ENCODE data around the gene IRAK1BP1.

DNA sequence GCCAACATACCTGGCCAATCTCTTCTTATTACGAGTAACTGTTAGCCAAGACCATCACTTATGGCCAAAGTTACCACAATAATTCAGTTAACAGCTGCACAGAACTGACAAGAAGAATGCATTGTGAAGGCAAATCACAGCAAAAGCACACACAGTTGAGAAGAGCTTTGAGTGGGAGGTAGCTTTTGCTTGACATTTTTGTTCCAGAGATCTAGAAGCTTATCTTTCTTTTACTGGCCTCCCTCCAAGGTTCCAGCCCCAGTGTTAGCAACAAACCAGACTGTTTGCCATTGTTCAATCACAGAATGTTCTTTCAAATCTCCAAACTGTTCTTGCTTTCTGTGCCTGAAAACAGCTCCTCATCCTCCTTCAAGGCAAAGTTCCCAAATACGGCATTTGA lies 35.9 kb upstream of the IRAK1BP1 start:
- TF ChIP-seq, protein P1, sequence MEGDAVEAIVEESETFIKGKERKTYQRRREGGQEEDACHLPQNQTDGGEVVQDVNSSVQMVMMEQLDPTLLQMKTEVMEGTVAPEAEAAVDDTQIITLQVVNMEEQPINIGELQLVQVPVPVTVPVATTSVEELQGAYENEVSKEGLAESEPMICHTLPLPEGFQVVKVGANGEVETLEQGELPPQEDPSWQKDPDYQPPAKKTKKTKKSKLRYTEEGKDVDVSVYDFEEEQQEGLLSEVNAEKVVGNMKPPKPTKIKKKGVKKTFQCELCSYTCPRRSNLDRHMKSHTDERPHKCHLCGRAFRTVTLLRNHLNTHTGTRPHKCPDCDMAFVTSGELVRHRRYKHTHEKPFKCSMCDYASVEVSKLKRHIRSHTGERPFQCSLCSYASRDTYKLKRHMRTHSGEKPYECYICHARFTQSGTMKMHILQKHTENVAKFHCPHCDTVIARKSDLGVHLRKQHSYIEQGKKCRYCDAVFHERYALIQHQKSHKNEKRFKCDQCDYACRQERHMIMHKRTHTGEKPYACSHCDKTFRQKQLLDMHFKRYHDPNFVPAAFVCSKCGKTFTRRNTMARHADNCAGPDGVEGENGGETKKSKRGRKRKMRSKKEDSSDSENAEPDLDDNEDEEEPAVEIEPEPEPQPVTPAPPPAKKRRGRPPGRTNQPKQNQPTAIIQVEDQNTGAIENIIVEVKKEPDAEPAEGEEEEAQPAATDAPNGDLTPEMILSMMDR (IDR thresholded peaks at IDR 0.05; ENCODE audit: low read depth, low read length), result no peak
- TF ChIP-seq EZH2phosphoT487 (IDR thresholded peaks at IDR 0.05; ENCODE audit: low read depth), result no peak

Measured in OCI-LY3 (cell line).